Smooth muscle cell of the brain vasculature (primary cell): ENCODE measurements around the gene MGARP.
"Not testable (repeated sequence)": the region's sequence is repeated elsewhere in the genome, so short reads cannot be mapped to it uniquely, and the experiment has no call there.

ENCODE experiments used
- DNase-seq: peaks from one replicate; pipeline ENCODE4 v3.0.0-alpha.2; 2012; ENCODE audit warnings: low read depth, low spot score

The MGARP gene

DNA sequence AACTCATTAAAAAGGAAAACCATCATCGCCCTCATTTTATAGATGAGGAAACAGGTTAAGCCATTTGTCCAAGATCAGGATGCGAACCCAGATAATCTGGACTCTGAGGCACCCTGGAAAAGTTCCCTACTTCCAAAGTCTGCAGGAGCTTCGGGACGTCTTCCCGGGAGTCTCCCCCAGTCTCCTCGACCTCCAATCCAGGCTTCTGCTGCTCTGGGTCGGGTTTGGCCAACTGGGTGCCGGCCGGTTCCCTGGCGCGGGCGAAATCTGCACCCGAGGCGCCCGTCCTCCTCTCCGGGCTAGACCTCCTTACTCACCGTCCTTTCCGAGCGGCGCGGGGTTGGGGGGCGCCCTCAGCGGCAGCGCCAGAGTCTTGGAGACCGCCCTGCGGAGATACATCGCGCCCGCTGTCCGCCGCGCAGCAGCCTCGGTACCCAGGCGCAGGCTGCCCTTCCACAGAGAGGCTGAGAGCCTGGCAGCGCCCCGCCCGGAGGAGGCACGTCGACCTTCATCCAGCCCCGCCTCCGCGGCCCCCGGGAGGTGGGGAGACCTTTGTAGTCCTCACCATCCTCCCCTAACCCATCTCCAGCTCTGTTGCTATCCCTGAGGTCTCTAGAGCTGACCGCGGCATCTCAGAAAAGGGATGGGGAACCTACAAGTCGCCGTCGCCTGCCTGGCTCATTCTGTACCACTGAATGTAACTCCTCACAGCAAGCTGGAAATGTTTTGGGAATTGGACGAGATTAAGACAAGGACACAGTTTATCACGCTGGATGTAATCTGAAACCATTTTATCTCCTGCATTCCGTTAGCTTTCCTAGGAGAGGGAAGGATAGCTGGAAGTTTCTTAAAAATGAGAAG is at the start of gene MGARP:
Gene MGARP (minus strand): TSS at position 466 of the 861 bp plus-strand sequence. CDS start 67 bp downstream, at position 399.
- no peak for DNase-seq

DNA sequence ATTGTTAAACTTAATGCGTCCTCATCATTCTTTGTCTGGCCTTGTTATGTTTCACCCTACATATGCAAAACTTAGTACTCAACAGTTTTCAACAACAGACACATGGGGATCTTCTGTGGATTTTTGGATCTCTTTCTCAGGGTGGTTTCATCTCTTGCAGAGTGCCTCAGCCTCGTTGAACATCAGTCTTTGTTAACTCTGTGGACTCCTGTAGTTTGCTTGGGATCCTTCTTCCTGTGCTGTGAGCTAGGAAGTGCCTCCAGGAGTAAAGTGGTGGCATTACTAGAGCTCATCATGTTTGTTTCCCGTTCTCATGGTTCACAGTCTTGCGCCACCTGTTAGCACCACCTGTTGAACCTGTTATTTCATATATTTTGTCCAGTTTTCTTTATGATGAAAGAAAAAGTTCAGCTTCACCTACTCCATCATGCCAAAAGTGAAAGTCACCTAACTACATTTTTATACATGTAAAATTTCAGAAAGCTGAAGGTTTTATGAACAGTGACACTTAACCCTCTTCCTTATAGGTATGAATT is 49.7 kb upstream of the MGARP start:
- DNase-seq = no peak

DNA sequence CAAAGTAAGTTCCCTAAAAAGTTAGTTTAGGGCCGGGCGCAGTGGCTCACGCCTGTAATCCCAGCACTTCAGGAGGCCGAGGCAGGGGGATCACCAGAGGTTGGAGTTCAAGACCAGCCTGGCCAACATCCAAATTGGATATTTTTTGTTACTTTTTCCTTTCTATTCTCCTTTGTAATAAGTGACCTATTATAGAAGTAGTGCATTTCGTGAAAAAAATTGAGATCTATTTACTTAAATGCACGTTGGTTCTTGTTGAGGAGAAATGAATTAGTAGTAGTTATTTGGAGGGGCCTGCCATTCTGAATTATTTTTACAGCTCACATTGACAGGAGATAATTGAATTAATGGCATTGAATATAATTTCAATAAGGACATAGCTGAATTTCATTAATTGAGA is 44.6 kb upstream of the MGARP start:
- no peak for DNase-seq

DNA sequence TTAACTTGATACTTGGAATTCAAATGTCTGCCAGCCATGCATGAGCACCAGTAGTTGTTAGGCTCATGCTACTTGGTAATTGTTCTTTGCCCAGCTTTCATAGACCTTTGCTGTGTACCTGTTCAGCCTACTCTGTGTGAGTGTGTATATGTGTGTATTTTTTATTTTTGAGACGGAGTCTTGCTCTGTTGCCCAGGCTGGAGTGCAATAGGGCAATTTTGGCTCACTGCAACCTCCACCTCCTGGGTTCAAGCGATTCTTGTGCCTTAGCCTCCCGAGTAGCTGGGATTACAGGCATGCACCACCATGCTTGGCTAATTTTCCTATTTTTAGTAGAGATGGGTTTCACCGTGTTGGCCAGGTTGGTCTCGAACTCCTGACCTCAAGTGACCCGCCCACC is 42.5 kb upstream of the MGARP start:
- not testable (repeated sequence) for DNase-seq

DNA sequence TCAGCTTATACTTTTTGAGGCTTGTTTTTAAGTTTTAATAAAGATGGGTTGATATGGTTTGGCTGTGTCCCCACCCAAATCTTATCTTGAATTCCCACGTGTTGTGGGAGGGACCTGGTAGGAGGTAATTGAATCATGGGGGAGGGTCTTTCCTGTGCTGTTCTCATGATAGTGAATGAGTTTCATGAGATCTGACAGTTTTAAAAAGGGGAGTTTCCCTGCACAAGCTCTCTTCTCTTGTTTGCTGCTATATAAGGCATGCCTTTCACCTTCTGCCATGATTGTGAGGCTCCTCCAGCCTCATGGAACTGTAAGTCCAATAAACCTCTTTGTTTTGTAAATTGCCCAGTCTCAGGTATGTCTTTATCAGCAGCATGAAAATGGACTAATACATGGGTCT is 42.0 kb upstream of the MGARP start:
- not testable (repeated sequence) for DNase-seq

DNA sequence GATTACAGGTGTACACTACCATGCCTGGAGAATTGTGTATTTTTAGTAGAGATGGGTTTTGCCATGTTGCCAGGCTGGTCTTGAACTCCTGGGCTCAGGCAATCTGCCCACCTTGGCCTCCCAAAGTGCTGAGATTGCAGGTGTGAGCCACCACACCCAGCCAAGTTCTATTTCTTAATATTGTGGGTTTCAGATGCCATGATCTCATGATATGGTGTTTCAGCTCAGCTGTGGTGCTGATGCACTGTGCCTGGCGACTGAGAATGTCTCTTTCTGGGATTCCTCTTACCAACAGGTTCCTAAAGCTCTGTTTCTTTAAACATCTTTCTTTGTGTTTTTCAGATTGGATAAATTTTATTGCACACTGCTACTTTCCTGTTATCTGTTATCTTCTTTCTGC is 39.5 kb upstream of the MGARP start:
- DNase-seq = no peak

DNA sequence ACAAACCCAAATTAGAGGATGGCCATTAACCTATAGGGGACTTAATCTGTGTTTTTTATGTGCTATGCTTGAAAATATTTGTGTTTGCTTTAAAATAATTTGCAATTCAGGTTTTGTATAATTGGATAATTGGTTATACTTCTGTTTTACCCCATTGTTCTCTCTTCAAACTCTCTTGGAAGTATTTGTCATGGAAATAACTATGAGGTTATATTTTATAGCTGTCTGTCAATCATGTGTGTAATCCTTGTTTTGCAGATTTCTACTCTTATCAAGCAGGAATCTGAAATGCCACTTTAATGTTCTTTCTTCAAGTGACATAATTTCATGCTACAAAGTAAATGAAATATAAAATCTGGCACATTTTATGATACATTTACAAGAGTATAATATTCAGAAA is 37.6 kb upstream of the MGARP start:
- no peak for DNase-seq

DNA sequence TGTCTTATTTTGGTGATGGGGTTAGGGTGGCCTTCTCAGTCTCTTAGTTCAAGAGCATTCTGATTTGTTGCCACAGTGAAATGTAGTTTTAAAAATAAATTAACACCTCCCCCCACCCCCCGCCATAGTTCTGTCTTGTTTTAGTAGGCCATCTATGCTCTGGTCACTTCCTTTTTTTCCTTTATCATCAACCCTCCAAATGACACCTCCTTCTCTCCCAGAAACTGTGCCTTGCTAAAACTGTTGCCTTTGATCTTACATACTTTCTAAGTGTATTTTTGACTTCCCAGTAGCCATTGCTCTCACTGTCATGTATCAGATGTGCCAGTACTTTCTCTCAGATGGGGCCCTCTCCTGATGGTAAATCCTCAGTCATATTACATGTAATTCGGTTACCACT is 36.7 kb upstream of the MGARP start:
- no peak for DNase-seq

DNA sequence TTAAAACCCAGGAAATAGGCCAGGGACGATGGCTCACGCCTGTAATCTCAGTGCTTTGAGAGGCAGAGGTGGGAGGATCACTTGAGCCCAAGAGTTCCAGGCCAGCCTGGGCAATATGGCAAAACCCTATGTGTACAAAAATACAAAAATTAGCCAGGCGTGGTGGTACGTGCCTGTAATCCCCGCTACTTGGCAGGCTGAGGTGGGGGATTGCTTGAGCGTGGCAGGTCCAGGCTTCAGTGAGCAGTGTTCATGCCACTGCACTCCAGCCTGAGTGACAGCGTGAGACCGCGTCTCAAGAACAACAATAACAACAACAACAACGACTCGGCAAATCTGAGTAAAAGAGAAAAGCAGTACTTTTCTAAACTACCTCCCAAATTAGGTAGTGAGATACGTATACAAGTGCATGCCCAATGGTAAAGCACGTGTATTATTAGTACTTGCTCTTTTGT is 35.2 kb upstream of the MGARP start:
- no peak for DNase-seq

DNA sequence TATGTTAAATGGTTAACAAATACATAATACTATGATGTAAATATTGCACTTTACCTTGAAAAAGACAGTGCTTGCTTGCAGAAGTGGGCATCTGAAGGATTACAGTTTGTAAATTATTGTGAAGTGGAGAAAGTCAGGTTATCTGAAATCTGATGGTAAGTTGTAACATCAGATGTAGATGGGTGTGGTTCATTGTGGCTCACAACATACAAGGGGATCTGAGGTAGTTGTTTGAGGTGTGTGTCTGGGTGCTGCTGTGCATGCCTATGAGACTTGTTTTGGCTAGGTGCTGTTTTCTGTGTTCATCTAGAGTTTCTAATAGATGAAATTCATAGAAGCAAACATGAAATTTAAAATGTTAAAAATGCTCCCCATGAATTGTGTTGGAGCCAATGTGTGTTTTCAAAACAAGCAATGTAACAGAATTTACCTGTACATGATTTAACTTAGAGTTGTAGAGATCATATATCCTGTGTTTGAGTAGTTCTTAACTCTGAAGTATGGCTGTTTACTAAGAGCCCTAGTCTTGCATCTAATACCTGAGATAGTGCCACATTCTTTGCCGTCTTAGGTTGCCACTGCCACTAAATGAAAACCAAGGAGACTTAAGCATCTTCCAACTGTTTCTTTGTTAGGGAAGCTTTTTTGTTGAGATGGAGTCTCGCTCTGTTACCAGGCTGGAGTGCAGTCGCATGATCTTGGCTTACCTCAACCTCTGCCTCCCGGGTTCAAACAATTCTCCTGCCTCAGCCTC is 34.2 kb upstream of the MGARP start:
- DNase-seq = no peak

DNA sequence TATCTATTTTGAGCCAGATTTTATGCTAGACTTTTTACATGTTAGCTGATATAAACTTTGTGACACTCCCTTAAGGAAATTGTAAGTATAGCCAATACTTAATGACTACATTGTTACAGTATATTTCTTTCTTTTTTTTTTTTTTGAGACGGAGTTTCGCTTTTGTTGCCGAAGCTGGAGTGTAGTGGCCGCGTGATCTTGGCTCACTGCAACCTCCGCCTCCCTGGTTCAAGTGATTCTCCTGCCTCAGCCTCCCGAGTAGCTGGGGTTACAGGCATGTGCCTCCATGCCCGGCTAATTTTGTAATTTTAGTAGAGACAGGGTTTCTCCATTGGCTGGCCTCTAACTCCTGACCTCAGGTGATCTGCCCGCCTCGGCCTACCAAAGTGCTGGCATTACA is 33.4 kb upstream of the MGARP start:
- not testable (repeated sequence) for DNase-seq

DNA sequence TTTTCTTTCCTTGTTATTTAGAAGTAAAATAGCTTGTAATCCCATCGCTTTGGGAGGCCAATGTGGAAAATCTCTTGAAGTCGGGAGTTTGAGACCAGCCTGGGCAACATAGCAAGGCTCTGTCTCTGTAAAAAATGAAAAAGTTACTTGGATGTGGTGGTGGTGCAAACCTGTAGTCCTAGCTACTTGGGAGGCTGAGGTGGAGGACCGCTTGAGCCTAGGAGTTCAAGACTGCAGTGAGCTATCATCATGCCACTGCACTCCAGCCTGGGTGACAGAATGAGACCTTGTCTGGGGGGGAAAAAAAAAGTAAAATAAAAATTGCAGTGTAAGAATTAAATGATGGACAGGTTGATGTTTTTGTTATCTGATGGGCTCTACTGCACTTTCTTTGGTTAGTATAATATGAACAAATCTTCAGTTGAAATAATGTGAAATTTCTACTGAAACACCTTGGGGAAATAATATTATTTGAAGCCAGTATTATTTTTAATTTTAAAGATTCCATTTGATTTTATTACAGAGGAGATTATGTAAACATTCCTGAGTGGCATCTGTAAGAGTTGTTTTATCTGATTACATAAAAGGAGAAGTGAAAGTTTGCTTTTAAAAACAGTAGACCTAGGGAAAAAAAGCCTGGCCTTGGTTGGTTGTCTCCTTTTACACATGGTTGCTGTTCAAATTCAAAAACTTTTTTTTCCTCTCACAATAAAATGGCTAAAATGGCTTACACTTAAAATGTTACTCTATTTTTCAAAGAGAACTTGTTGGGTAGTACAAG is 32.7 kb upstream of the MGARP start:
- no peak for DNase-seq

DNA sequence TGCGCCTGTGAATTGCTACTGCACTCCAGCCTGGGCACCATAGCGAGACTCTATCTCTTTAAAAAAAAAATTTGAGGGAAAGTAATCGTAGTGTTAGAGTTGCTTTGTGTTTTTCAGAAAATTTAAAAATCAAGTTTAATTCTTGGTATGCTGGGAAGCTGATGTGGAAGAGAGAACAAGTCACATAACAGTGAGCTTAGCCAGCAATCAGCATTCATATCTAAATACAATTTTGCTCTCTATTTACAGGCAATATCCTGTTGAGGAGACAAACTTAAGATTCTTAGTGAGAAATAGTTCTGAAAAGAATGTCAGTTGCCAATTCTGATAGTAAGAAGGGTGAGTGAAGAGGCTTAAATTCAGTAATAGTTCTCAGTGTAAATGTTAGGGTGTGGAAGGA is 31.9 kb upstream of the MGARP start:
- DNase-seq = no peak

DNA sequence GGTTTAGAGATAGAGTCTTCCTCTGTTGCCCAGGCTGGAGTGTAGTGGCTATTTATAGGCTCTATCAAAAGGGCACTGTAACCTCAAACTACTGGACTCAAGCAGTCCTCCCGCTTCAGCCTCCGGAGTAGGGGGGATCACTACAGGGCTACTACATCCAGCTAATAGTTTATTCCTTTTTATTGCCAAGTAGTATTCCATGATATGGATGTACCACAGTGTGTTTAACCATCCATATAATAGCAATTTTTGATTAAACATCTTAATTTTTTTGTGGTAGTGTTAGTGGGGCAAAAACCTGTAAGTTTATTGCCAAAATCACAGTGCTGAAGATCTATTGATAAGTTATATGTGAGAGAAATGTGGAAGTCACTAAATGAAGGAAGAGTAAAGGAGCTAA is 24.9 kb upstream of the MGARP start:
- no peak for DNase-seq

DNA sequence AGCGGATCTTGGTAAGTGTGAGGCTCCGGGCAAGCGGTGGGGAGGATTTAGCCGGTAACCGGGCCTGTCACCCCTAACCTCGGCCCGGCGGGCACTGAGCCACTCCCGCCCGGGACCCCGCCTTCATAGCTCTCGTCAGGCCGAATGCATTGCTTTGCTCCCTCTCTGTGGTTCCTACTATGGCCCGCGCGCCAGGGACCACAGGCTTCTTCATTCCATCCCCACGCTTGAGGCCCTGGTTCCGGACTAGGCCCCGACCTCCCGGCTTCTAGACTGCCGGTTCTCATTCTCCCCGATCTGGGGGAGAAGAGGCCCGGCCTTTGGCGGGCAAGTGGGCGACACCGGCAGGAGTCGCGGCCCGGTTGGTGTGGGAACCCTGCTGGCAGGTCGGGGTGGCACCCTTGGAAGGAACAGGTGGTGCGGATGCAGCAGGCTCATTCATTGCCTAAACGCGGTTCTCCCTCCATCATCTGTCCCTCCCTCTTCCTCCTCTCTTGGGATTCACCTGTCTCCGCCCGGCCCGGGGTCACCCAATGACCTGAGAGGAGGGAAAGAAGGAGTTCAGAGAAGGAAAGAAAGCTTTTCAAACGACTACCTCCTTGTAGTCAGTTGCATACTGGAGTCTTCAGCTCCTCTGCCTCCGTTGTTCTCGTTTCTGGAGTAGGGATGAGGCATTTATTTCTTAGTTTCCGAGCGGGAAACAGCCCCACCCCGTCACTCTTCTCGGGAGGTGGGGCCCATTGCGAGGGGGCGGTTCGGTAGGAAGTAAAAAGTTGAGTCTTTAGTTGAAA is 22.0 kb upstream of the MGARP start, which contains the start of gene NDUFC1:
Gene NDUFC1 (minus strand): TSS at position 657 of the 791 bp plus-strand sequence. CDS start 6,679 bp downstream, outside the sequence.
- no peak for DNase-seq

DNA sequence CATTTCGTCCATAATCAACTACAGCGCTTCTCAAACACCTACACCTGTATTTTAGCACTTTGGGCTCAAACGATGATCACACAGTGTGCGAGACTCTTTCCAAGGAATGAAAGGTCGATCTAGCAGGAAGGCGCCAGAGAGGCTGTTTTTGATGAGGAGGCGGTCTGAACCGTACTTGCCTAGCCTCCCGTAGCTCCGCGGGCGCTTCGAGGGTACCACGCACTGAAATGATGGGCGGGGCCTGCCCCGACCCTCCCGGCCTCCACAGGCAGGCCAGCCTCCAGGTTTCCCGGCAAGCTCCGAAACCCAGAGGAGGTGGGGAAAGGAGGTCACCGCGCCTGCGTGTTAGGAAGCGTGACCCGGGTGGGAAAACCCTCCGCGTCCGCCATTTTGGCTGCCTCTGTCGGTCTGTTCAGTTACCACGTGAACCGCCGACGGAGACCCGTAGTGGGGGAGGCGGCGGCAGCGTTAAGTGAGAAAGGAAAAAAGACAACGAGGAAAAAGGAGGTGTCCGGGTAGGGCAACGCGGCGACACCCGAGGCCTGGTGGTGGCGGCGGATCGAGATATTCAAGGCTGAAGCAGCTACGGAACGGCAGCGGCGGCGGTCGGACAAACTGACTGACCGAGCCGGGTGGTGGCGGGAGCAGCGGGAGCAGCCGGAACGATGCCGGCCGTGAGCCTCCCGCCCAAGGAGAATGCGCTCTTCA is 21.2 kb upstream of the MGARP start, which contains the start of gene NAA15:
Gene NAA15 (plus strand): TSS at position 393 of the 708 bp plus-strand sequence. CDS start 273 bp downstream, at position 666.
- DNase-seq = peak; percentile 91

DNA sequence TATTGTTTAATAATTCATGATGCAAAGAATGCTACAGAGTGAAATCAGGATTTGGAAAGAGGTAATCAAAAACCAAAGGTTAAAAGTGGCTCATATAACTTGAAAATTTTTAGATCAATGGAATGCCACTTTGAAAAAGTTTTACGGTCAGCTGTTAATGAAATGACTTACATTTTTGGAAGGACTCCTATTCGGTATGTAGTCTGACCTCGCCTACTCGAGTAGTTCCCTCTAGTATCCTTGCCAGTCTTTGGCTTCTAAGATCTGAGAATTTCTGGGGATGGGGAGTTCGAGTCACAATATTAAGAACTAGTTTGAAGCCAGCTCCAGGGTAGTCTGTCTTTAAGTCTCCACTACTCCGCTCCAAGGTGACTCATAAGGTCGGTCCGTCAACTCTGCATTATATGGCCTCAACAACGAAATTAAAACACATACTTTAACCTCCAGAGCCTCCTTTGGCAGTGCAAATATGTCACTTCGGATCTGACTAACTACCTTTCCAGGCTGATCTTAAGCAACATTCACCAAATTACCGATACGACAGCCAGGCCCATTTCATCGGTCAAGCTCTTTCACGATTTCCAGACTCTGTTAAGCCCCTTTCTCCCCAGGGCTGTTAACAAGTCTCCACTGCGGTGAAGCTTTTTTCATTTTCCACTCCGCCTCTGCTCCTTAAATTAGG is 20.5 kb upstream of the MGARP start:
- DNase-seq = no peak

DNA sequence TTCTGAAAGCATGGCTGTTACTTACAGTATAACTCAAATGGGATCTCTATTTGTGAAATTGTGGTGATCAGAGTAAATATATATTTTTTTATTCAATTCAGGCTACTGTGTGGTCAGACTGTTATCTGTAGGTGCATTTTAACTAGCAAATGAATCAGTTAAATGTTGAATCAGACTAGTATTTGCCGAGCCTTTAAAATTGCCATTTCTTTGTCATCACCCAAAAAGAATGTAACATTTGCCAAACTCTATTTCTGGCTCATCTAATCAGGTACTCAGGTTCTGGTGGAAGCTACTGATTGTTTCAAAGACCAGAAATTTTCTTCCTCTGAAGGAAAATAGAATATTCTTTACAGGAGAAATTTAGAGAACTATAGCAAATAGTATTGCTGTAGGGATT is 19.5 kb upstream of the MGARP start:
- DNase-seq = no peak

DNA sequence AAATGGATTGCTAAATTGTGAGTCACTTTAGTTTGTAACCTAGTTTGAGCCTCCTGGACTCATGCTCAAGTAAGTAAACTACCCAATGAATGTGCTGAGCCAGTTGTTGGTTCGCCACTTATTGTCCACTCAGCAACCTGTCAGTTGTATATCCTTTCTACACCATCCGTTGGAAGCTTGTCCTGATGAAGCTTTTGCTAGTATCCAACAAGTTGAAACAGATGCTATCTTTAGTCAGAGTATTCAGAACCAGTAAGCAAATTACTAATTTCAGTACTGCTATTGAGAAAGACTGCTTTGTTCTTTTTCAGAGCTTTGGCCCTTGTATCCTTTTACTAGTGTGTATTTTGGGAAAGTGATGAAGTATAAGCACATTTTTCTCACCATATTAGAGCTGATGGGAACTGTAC is 17.0 kb upstream of the MGARP start:
- DNase-seq = no peak

DNA sequence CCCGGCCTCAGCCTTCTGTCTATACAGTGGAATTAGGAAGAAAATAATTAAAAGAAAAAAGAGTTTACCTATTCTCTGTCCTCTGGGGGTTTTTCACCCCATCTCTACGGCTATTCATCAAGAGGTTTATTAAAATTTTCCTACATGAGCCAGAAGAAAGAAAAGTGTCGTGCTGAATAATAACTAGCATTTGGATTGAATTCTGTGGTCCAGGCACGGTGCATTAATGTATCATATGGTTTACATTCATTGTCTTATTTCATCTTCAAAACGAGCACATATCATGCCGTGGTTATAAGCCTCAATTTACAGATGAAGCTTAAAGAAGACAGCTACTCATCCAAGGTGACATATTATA is 15.9 kb upstream of the MGARP start:
- DNase-seq = no peak
